VCaP (cell line): Measurements from ENCODE around the gene OAT.

Source experiments
- H3K27ac ChIP-seq: fragments of 450-650 bp; 2 replicates; pipeline ENCODE4 v1.5.1; 2017
- CTCF ChIP-seq: fragments of 450-650 bp; conservative IDR thresholded peaks from 2 replicates; pipeline ENCODE4 v1.5.1; 2017; ENCODE audit warnings: mild to moderate bottlenecking, moderate library complexity

OAT gene

GRCh38 chr10:124349996-124350280, 68.8 kb downstream of the OAT start:
- TF ChIP-seq CTCF: no peak
- H3K27ac ChIP-seq: no peak overlapping the region

- H3K27ac ChIP-seq: no peak overlapping the region
These were observed 69.3 kb downstream of the OAT start for GRCh38 chr10:124349231-124349995.

GRCh38 chr10:124348801-124349200, 69.9 kb downstream of the OAT start:
- no peak overlapping the region for H3K27ac ChIP-seq
- TF ChIP-seq CTCF: no peak

More at GRCh38 chr10:124349231-124349995, 69.3 kb downstream of the OAT start:
- TF ChIP-seq CTCF: no peak

GRCh38 chr10:124347956-124348355, 70.8 kb downstream of the OAT start:
- no peak for TF ChIP-seq CTCF
- no peak overlapping the region for H3K27ac ChIP-seq
